Islet of Langerhans (tissue), 1 donor: ENCODE data around the gene PLXNA2.

Experiments
- FAIRE-seq: peaks from one replicate; lab custom pipeline; 2011; peaks lifted over from hg19 to GRCh38; lab: Jason Lieb, UNC

Gene PLXNA2

DNA sequence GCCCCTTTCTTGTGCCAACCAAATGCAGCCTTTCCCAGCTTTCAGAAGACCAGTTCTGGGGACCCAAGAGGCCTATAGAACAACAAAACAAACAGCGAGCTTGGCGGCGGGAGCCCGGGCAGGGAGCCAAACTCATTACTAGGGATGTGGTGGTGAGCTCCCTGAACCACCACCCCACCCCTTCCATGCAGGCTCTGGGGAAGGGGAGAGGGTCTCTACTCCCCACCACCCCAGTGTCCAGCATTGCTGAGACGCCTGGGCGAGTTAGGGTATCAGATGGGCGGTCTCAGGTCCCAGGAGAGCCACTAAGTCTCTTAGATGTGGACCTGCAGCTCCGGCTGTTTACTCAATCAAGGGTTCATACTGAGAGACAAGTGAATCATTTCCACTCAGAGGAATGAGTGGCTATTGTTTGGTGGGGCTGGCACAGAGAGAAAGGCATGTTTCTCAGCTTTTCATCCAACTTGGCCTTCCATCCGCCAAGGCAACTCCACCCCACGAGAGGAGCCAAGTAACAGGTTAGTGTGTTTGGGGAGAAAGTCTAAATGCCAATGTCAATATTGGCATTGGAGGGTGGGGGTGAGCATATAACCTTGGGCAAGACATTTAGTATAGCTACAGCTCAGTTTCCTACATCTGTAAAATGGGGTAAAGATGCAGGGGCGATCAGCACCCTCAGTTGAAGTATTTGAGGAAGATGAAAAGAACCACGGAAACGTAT lies 40.9 kb downstream of the PLXNA2 start:
- FAIRE-seq: no peak

DNA sequence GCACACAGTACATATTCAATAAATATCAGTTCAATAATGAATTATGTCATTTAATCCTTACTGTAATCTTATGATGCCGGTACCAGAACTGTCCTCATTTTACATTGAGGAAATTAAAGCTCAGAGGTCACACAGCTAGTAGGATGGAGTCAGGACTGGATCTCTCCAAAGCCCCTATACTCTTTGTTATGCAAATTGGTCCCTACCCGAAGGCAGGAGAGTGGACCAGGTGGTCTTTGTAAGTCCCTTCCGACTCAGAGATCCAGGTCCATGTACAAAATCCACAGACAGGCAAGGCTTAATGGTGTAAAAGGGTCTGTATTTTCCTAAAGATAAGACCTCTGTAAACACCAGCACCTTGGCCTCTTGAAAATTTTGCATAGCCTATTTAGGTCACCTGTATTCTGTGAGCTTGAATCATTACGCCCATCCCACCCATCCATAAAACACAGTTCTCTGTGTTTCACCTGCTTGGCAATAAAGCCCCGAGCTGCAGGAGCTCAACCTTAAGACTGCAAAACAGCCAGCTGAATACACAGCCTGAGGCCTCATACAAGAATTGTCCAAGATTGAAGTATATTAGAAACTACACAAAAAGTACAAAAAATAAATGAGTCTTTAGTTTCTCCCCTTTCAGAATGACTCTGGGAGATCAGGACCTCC lies 41.7 kb downstream of the PLXNA2 start:
- FAIRE-seq: no peak

- no peak for FAIRE-seq
Observed at GRCh38 chr1:208201229-208201628, 43.0 kb downstream of the PLXNA2 start.

GRCh38 chr1:208200116-208200515 lies 44.1 kb downstream of the PLXNA2 start:
- no peak for FAIRE-seq

DNA sequence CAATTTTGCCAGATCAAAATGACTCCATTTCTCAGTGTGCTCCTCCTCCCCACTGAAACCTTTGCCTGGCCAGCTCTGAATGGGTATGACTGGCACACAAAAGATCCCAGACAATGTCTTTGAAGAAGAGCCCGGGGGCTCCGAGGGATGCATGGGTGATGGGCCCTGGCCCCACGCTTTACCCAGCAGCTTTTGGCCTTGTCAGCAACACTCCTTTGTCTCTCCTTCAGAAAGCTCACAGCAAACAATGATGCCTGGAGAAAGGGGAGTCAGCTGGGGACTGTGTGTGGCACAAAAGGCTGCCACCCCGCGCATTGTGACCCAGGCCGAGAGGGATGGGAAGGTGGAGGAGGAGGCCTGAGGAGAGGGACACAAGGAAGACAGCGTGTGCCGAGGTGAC lies 45.9 kb downstream of the PLXNA2 start:
- no peak for FAIRE-seq

DNA sequence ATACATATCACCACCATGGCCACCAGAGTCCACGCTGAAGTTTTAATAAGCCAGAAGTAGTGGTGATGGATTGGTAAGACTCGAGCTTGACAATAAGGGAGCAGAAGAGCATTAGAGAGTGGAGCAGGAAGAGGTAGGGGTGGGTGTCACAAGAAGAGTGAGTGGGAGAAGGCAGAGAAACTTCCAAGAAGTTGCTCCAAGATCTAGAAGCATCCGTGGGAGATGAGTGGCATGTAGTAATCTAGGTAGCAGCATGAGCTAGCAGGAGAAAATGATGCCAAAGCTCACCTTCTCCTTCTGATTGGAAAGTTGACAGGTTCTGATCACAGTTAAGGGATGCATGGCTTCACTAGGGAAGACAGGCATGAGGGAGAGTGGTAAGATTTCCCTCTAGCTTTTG lies 49.2 kb downstream of the PLXNA2 start:
- FAIRE-seq: no peak

GRCh38 chr1:208192995-208193394 lies 51.2 kb downstream of the PLXNA2 start:
- FAIRE-seq: no peak

- no peak for FAIRE-seq
Observed at GRCh38 chr1:208190784-208191183, 53.4 kb downstream of the PLXNA2 start.

- no peak for FAIRE-seq
Observed at GRCh38 chr1:208189716-208190115, 54.5 kb downstream of the PLXNA2 start.

GRCh38 chr1:208189183-208189582 lies 55.0 kb downstream of the PLXNA2 start:
- no peak for FAIRE-seq

GRCh38 chr1:208188607-208189006 lies 55.6 kb downstream of the PLXNA2 start:
- FAIRE-seq: no peak

DNA sequence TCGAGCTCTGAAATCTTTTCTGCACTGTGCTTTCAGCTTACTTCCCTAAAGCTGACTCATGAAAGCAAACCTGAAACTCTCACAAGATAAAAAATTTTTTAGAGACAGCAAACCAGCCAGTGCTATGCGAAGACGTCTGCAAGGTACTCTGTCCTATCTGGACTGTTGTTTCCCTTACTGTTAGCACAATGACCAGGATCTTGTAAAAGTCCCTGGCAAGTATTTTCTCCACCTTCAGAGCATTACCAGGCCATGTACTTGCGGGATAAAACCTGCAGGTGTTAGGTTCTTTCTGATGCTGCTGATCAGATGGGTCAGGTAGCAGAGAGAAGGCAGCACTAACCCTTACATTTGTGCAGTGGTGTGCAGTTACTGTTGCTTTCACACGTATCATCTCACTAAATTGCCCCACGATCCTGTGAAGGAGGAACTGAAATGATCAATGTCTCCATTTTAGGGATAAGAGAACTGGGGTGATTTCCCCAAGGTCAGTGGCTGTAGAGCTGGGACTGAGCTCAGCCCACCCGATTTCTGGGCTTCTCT lies 56.6 kb downstream of the PLXNA2 start:
- no peak for FAIRE-seq

GRCh38 chr1:208185801-208186231 lies 58.4 kb downstream of the PLXNA2 start:
- FAIRE-seq: no peak

- no peak for FAIRE-seq
Observed at GRCh38 chr1:208184966-208185654, 59.1 kb downstream of the PLXNA2 start.

GRCh38 chr1:208183977-208184911 lies 59.9 kb downstream of the PLXNA2 start:
- no peak for FAIRE-seq

DNA sequence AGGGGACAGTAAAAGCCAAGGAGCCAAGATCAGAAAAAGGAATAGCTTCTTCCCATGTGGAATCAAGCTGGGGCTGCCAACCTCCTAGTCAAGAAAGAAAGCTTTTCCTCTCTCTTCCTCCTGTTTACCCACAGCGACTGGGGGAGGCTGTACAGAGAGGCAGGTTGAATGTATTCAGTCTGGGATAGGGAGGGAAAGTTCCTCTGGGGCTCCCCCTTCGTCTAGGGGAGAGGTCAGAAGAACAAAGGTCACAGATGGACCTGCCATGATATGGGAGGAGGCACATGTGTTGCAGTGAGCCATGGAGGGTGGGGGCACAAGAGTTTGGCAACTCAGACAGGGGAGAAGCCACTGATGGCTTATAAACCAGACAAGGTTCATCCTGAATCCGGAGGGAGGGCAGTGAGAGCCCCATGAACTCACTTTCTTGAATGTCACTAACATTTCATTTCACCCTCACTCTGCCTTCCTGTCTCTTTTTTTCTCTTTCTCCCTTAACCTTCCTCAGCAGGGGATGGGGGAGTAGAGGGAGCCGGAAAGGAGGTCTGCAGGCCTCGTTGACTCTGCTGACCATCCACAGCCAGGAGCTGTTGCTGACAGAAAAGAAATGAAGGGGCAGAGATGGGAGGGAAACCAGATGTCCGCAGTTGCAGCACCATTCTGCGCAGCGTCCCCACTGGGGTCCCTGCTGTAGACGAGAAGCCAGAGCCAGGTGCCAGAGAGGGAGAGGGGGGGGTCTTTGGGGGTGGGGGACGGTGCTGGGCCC lies 61.1 kb downstream of the PLXNA2 start:
- FAIRE-seq: no peak

- FAIRE-seq: no peak
Observed at GRCh38 chr1:208181364-208181763, 62.8 kb downstream of the PLXNA2 start.

GRCh38 chr1:208180421-208180820 lies 63.8 kb downstream of the PLXNA2 start:
- FAIRE-seq: no peak

DNA sequence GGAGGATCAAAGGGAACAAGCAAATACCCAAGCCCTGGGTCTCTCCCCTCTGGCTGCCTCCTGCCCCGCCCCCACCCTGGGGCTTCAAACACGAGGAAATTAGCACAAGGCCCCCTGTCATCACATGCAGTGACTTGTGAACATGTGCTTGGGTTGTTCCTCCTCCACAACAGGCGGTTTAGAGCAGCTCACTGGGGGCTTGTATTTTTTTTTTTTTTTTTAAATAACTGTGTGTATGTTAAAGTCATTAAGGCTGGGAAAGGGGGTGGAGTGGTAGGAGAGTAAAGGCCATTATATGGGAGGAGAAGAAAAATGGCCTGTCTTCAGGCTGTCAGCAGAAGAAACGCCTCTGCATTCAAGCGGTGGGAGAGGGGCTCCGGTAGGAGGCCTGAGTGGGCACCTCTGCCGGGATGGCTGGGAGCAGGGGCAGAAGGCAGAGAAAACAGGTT lies 64.2 kb downstream of the PLXNA2 start:
- FAIRE-seq: no peak

DNA sequence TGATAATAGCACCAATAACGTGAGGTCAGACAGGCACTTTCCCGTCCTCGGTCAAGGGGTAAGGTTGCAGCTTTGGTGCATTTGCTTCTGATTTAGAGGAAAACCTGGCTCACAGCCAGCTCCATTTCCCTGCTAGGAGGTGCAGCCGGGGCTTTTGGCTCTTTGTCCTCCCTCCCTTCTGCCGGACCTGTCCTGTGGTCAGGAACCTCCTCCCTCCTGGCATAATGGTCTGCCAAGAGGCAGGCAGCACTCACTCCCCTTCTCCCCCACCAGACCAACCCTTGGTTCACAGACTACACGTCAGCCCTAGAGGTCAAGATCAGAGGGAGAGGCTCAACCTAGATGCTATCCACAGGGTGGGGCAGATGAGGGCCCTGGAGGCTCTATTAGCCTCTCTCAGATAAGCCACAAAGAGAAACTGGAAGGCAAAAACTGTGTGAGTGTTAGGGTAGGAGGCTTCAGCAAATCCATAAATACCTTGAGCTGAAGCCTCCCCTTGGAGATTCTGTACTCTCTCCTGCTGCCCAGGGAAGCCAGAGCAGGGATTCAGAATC lies 64.8 kb downstream of the PLXNA2 start:
- no peak for FAIRE-seq

DNA sequence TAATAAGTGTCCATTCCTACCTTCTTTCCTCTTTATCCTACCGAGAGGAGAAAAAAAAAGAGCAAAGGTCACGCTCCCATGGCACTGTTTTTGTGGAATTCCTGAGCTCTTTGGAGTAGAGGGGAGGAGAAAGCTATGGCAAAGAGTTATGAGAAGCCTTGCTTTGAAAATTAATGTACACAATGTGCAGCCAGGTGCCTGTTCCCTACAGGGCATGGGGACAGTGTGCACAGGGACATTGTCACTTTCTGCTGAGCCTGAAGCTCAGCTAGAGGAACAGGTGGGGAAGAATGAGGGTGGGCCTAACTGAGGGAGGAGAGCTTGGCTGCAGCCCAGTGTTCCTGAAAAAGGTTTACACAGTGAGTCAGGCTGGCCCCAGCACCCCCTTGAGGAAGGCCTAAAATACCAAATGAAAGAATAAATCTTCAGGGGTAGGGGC lies 66.1 kb downstream of the PLXNA2 start:
- no peak for FAIRE-seq
